ENCODE measurements around the gene KANK3. TPM values are rescaled to one million over a fixed set of nuclear protein-coding genes. Genes with fewer than 3 reads are reported as not detected.
"Not testable (repeated sequence)": the region's sequence is repeated elsewhere in the genome, so short reads cannot be mapped to it uniquely, and the experiment has no call there.

KANK3 gene
- total RNA-seq, result 1 to 10 TPM; 2.3 to 2.9 TPM

GRCh38 chr19:8342684-8343482 is at the start of gene KANK3:
Gene KANK3 (minus strand): TSS chr19:8343262. CDS start chr19:8337828, 5,434 bp downstream.
- Mint-ChIP-seq H3K4me3 (peak within 1 kb of the TSS; percentile 69), H3K27ac (no peak within 1 kb of the TSS), H3K27me3 (peaks cover 3% of the 10 kb centered on the region), H3K36me3 (no peaks in the 10 kb centered on the region), H3K9me3 (no peaks in the 10 kb centered on the region), H3K4me1 (ENCODE audit: low read depth) (peaks cover 10% of the 10 kb centered on the region)
- intact Hi-C loops (cut with micrococcal nuclease), result no loop called here
- DNase-seq, result peak; percentile 97
- CTCF ChIA-PET, result interaction anchor here (0.6 to 3.2 kb wide), 4 partner anchors 10 to 238 kb away, joined by 3 to 23 read pairs (median 4); partner anchors contain the start of gene MARCHF2
- POLR2A ChIA-PET, result interaction anchor here (1.5 kb wide), 1 partner anchor 9 kb away, joined by 3 read pairs; no protein-coding TSS in a partner anchor

DNA sequence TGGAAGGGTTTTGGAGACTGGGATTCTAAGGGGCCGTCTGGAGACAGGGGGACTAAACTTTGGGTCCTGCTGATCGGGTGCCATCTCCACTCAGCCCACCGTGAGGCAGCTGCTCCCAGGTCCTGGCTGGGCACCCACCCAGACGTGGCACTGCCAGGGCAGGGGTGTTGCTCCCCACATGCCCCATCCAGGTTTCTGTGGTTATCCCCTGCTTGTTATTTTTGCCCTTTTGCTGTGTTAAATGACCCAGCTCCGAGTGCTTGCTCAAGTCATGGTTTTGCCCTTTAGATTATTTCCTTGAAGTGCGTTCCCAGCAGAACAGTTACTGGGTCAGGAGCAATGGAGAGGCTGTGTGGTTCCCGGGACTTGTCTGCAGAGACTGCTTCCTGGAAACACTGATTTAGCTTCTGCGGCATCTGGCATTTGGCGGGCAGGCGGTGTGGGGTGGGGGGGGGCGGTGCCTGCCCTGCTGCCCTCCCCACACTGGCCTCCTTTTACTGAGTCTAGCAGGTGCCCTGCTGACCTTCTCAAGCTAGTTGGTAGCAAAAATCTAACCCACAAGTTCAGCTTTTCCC is 49.0 kb upstream of the KANK3 start:
- peaks cover 30% of the 10 kb centered on the region for H3K4me1 Mint-ChIP-seq (ENCODE audit: low read depth)
- no peaks in the 10 kb centered on the region for H3K9me3 Mint-ChIP-seq
- H3K27ac Mint-ChIP-seq, result no peak overlapping the region
- intact Hi-C loops (cut with micrococcal nuclease), result loop anchor here (5.0 kb wide), 1 partner anchor 185 kb away; the partner anchor contains the start of gene MYO1F
- ChIA-PET POLR2A (no interaction called here), CTCF (interaction anchor here (0.8 to 1.3 kb wide), 5 partner anchors 21 to 187 kb away, joined by 3 to 5 read pairs (median 3); partner anchors contain the start of gene MARCHF2)
- DNase-seq, result no peak
- no peak overlapping the region for H3K4me3 Mint-ChIP-seq
- peaks cover under 1% of the 10 kb centered on the region for H3K36me3 Mint-ChIP-seq
- H3K27me3 Mint-ChIP-seq, result no peaks in the 10 kb centered on the region

DNA sequence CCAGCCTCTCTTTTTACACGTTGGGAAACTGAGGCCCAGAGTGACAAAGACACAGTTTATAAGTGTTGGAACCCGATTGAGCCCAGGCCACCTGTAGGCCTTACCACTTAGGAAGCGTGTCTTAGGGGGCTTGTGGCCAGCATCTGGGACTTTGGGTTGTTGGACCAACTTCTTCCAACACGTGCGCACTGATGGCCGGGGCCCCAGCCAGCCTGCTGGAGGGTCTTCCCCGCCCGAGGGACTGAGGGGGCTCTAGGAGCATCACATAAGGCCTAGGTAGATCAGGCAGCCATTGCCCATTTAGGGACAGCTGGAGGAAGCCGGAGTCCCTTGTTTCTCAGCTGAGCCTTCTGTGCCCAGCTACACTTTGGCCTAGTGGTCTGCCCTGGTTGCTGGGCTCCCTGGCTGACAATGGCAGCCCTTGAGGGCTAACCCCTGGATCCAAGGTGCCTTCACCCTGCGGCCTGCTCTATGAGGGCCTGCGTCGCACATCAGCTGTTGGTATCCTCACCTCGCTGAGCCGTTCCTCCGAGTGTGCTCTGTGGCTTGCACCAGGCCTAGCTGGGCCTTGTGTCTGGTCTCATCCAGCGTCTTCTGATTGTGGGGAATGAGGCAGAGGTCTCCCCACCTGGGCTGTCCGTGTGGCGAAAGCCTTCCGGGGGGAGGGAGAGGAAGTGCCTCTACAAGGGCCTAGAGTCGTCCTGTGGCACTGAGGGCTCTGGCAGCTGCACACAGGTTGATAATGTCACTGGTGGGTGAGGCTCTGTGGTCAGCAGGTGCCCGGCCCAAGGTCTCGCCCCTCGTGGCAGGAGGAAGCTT is 48.3 kb upstream of the KANK3 start:
- CTCF ChIA-PET, result interaction anchor here (0.8 to 1.3 kb wide), 5 partner anchors 22 to 188 kb away, joined by 3 to 5 read pairs (median 3); partner anchors contain the start of gene MARCHF2
- intact Hi-C loops (cut with micrococcal nuclease), result loop anchor here (2.0 to 5.0 kb wide), 2 partner anchors 53 to 186 kb away; partner anchors contain the start of genes HNRNPM and MYO1F
- Mint-ChIP-seq H3K4me1 (ENCODE audit: low read depth) (peaks cover 24% of the 10 kb centered on the region), H3K27me3 (no peaks in the 10 kb centered on the region), H3K36me3 (peaks cover 3% of the 10 kb centered on the region), H3K27ac (peak overlapping the region; percentile 66), H3K9me3 (peaks cover 7% of the 10 kb centered on the region), H3K4me3 (no peak overlapping the region)
- no peak for DNase-seq
- POLR2A ChIA-PET, result interaction anchor here (0.6 to 2.0 kb wide), 4 partner anchors 52 to 186 kb away, joined by 3 to 8 read pairs (median 4); partner anchors contain the start of genes NDUFA7, RPS28 and ZNF414

DNA sequence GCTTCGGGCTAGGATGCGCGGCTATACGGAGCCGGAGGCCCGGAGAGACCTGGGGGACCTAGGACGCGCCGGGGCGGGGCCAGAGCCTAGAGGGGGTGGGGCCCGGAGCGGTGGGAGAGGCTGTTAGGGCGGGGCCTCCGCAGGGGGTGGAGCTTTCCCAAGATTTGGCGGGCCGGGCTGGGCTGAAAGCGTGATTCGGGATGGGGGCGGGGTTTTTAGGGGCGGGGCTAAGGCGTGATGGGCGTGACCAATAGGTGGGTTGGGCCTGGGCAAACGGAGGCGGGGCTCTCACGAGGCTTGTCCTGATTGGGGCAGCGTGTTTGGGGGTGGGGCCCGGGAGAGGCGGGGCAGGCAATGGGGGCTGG is 47.5 kb upstream of the KANK3 start:
- no peaks in the 10 kb centered on the region for H3K27me3 Mint-ChIP-seq
- intact Hi-C loops (cut with micrococcal nuclease), result loop anchor here (1.0 to 5.0 kb wide), 7 partner anchors 23 to 442 kb away; partner anchors contain the start of genes HNRNPM, MARCHF2, MBD3L1 and MYO1F
- peaks cover 3% of the 10 kb centered on the region for H3K36me3 Mint-ChIP-seq
- peaks cover 7% of the 10 kb centered on the region for H3K9me3 Mint-ChIP-seq
- POLR2A ChIA-PET, result interaction anchor here (0.6 to 2.0 kb wide), 4 partner anchors 29 to 187 kb away, joined by 3 to 8 read pairs (median 4); partner anchors contain the start of genes NDUFA7, RPS28 and ZNF414
- CTCF ChIA-PET, result interaction anchor here (0.6 to 1.2 kb wide), 2 partner anchors 37 to 121 kb away, joined by 3 read pairs; no protein-coding TSS in a partner anchor
- DNase-seq, result peak; percentile 97
- peak overlapping the region; percentile 61 for H3K4me3 Mint-ChIP-seq
- H3K27ac Mint-ChIP-seq, result peak overlapping the region; percentile 66
- H3K4me1 Mint-ChIP-seq (ENCODE audit: low read depth), result peaks cover 19% of the 10 kb centered on the region

DNA sequence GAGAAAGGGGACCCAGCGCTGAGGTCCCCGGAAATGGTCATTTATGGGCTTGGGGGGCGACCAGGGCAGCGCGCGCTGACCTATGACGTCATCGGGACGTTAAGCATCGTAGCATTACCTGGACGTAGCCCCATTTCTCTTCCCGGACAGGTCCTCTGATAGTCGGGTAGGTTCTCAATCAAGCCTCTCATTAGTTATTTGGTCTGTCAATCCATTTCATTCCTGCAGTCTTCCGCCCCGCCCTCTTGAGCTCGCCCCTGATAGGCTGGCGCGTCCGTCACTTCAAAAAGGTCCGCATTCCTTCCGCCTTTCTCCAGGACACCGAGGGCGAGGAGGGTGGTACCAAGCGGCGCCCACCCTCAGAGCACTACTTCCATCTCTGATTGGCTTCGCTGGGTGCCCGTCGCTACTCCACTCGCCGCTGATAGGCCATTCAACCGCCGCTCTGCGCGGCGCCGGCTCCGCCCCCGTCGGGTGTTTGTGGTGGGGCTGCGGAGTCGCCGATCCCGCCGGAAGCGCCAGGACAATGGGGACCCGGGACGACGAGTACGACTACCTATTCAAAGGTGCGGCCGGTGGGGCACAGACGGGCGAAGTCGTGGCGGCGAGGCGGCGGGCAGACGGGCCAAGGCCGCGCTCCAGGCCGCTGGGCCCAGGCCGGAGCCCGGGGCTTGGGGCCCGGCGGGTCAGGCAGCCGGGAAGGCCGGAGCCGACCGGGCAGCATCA is 47.0 kb upstream of the KANK3 start, which contains the start of gene RAB11B:
RAB11B (plus strand) TSS at position 470 of the 726 bp plus-strand sequence; CDS start at position 527, 57 bp downstream.
- ChIA-PET POLR2A (interaction anchor here (0.7 to 2.0 kb wide), 3 partner anchors 28 to 188 kb away, joined by 3 to 8 read pairs (median 4); partner anchors contain the start of gene ZNF414), CTCF (interaction anchor here (0.6 to 1.2 kb wide), 2 partner anchors 36 to 121 kb away, joined by 3 read pairs; no protein-coding TSS in a partner anchor)
- Mint-ChIP-seq H3K4me3 (peak within 1 kb of the TSS; percentile 92), H3K27me3 (no peaks in the 10 kb centered on the region), H3K36me3 (peaks cover 3% of the 10 kb centered on the region), H3K9me3 (peaks cover 7% of the 10 kb centered on the region), H3K4me1 (ENCODE audit: low read depth) (peaks cover 19% of the 10 kb centered on the region), H3K27ac (peak within 1 kb of the TSS; percentile 97)
- intact Hi-C loops (cut with micrococcal nuclease), result loop anchor here (1.0 to 5.0 kb wide), 7 partner anchors 23 to 442 kb away; partner anchors contain the start of genes HNRNPM, MARCHF2, MBD3L1 and MYO1F
- DNase-seq, result peak; percentile 100

GRCh38 chr19:8388612-8388958 is 45.5 kb upstream of the KANK3 start:
- no peaks in the 10 kb centered on the region for H3K27me3 Mint-ChIP-seq
- H3K4me1 Mint-ChIP-seq (ENCODE audit: low read depth), result peaks cover 21% of the 10 kb centered on the region
- peaks cover 7% of the 10 kb centered on the region for H3K9me3 Mint-ChIP-seq
- intact Hi-C loops (cut with micrococcal nuclease), result no loop called here
- no peak for DNase-seq
- peaks cover 3% of the 10 kb centered on the region for H3K36me3 Mint-ChIP-seq
- no peak overlapping the region for H3K27ac Mint-ChIP-seq
- ChIA-PET CTCF (no interaction called here), POLR2A (interaction anchor here (0.6 kb wide), 1 partner anchor 9 kb away, joined by 3 read pairs; no protein-coding TSS in a partner anchor)
- H3K4me3 Mint-ChIP-seq, result no peak overlapping the region

GRCh38 chr19:8387688-8388611 is 44.9 kb upstream of the KANK3 start:
- no peaks in the 10 kb centered on the region for H3K27me3 Mint-ChIP-seq
- H3K4me1 Mint-ChIP-seq (ENCODE audit: low read depth), result peaks cover 20% of the 10 kb centered on the region
- no peak overlapping the region for H3K27ac Mint-ChIP-seq
- peaks cover 3% of the 10 kb centered on the region for H3K36me3 Mint-ChIP-seq
- POLR2A ChIA-PET, result interaction anchor here (0.6 kb wide), 2 partner anchors 9 to 11 kb away, joined by 3 read pairs; no protein-coding TSS in a partner anchor
- DNase-seq, result no peak
- H3K9me3 Mint-ChIP-seq, result peaks cover 7% of the 10 kb centered on the region
- CTCF ChIA-PET, result interaction anchor here (0.7 to 0.8 kb wide), 2 partner anchors 191 to 218 kb away, joined by 3 to 4 read pairs; no protein-coding TSS in a partner anchor
- intact Hi-C loops (cut with micrococcal nuclease), result no loop called here
- H3K4me3 Mint-ChIP-seq, result no peak overlapping the region

DNA sequence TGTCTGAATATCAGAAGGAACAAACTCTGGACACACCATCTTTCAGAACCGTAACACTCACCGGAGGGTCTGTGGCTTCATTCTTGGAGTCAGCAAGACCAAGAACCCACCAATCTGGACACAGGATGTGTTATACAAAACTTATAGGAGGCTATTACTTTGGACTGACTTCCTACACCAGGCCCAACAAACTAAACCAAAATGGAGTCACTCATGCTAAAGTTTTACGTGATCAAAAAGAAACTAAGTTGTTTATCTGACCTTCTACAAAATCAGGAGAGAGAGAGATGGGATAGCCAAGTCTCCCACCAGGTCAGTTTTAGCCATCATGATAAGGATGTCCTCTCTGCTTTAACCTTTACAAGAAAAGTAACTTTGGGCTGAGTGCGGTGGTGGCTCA is 43.9 kb upstream of the KANK3 start:
- peaks cover 7% of the 10 kb centered on the region for H3K9me3 Mint-ChIP-seq
- H3K4me3 Mint-ChIP-seq, result no peak overlapping the region

GRCh38 chr19:8386419-8386818 is 43.4 kb upstream of the KANK3 start:
- CTCF ChIA-PET, result interaction anchor here (0.8 to 1.0 kb wide), 2 partner anchors 27 to 33 kb away, joined by 3 to 6 read pairs; partner anchors contain the start of gene MARCHF2
- POLR2A ChIA-PET; H3K4me3 Mint-ChIP-seq; H3K36me3 Mint-ChIP-seq; H3K27ac Mint-ChIP-seq; DNase-seq; H3K4me1 Mint-ChIP-seq (ENCODE audit: low read depth); H3K27me3 Mint-ChIP-seq; intact Hi-C loops (cut with micrococcal nuclease); H3K9me3 Mint-ChIP-seq: not testable (repeated sequence)

More for the DNA sequence above, 43.9 kb upstream of the KANK3 start:
- Mint-ChIP-seq H3K27ac (no peak overlapping the region), H3K4me1 (ENCODE audit: low read depth) (peaks cover 14% of the 10 kb centered on the region), H3K36me3 (peaks cover 3% of the 10 kb centered on the region), H3K27me3 (no peaks in the 10 kb centered on the region)
- no peak for DNase-seq
- POLR2A ChIA-PET, result interaction anchor here (0.6 kb wide), 1 partner anchor 10 kb away, joined by 3 read pairs; no protein-coding TSS in a partner anchor
- intact Hi-C loops (cut with micrococcal nuclease), result no loop called here
- CTCF ChIA-PET, result interaction anchor here (0.7 to 1.0 kb wide), 2 partner anchors 33 to 217 kb away, joined by 3 to 4 read pairs; no protein-coding TSS in a partner anchor

GRCh38 chr19:8385566-8385965 is 42.5 kb upstream of the KANK3 start:
- POLR2A ChIA-PET; H3K4me3 Mint-ChIP-seq; H3K4me1 Mint-ChIP-seq (ENCODE audit: low read depth); H3K9me3 Mint-ChIP-seq; H3K36me3 Mint-ChIP-seq; H3K27me3 Mint-ChIP-seq; H3K27ac Mint-ChIP-seq; DNase-seq; intact Hi-C loops (cut with micrococcal nuclease); CTCF ChIA-PET: not testable (repeated sequence)
